GM13977 (cell line): ENCODE results near the gene PDCD5.

Source experiments
- DNase-seq: peaks from one replicate; pipeline ENCODE4 v3.0.0; 2012; ENCODE audit warnings: low spot score
- CTCF ChIP-seq: IDR thresholded peaks from 2 replicates; pipeline ENCODE4 v1.5.1; 2012; ENCODE audit warnings: mild to moderate bottlenecking, control low read depth; ENCODE audit not compliant: insufficient read depth; ENCODE audit errors: extremely low read depth, missing control alignments
- in situ Hi-C: fragments of 300-500 bp; cut with MboI; formaldehyde crosslinking; loops from one replicate; pipeline ENCODE4 v1.12.0; 2022; ENCODE audit warnings: low sequenced_read_pairs, low pct_unique_long_range_greater_than_20kb, mixed read lengths, inconsistent platforms; ENCODE audit not compliant: unreplicated experiment

PDCD5 gene

GRCh38 chr19:32543115-32543900 is 37.7 kb upstream of the PDCD5 start:
- no peak for DNase-seq
- no peak for TF ChIP-seq CTCF
- in situ Hi-C loops = no loop called here

DNA sequence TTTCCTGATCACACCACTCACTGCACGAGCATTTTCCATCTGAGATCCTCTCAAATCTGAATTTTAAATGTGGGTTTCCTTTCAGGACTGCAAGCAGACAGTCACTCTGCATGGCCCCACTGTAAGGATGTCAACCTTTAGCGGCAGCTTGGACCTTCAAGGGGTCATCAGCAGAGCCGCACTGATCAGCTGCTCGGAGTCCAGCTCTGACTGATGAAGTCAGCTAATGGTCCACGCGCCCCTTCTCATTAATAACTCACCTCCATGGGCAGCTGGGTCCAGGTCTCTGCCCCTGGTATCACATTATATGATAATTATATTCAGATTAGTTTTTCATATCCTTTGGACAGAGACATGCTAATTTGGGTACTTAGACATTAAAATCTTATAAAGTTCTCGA is 36.1 kb upstream of the PDCD5 start:
- DNase-seq = no peak
- TF ChIP-seq CTCF = no peak
- in situ Hi-C loops = no loop called here

- no peak for TF ChIP-seq CTCF
- no peak for DNase-seq
- in situ Hi-C loops = no loop called here
These were observed 30.3 kb upstream of the PDCD5 start for GRCh38 chr19:32550666-32551065.

- no peak for DNase-seq
- no peak for TF ChIP-seq CTCF
- in situ Hi-C loops = no loop called here
These were observed 25.2 kb upstream of the PDCD5 start for GRCh38 chr19:32555786-32556185.

- no peak for TF ChIP-seq CTCF
- DNase-seq = no peak
- in situ Hi-C loops = no loop called here
These were observed 22.3 kb upstream of the PDCD5 start for GRCh38 chr19:32558607-32559228.

- in situ Hi-C loops = no loop called here
- no peak for DNase-seq
- no peak for TF ChIP-seq CTCF
These were observed 17.2 kb upstream of the PDCD5 start for GRCh38 chr19:32563761-32564160.
